Measurements from ENCODE around the gene GFY.

GFY gene

GRCh38 chr19:49425178-49425577 lies at the start of gene GFY:
Gene GFY, plus strand, starts transcription at chr19:49425388. Its CDS starts 1,043 bp downstream, at chr19:49426431.
- no peak for DNase-seq (ENCODE audit: low read depth in 2 of 2)

- no peak for DNase-seq (ENCODE audit: low read depth in 2 of 2)
Measured at GRCh38 chr19:49378512-49378911, 46.7 kb upstream of the GFY start.

- DNase-seq (ENCODE audit: low read depth in 2 of 2), result no peak
Measured at GRCh38 chr19:49380391-49380790, 44.8 kb upstream of the GFY start.

- DNase-seq (ENCODE audit: low read depth in 2 of 2), result no peak
Measured at GRCh38 chr19:49382639-49383038, 42.5 kb upstream of the GFY start.

- no peak for DNase-seq (ENCODE audit: low read depth in 2 of 2)
Measured at GRCh38 chr19:49383599-49383998, 41.6 kb upstream of the GFY start.

GRCh38 chr19:49387936-49388372 lies 37.2 kb upstream of the GFY start, which contains the start of gene KASH5:
Gene KASH5, plus strand, starts transcription at chr19:49388249. Its CDS starts 2,635 bp downstream, at chr19:49390884.
- peak; percentile 69 to 84 for DNase-seq (ENCODE audit: low read depth in 2 of 2)

- DNase-seq (ENCODE audit: low read depth in 2 of 2), result no peak
Measured at GRCh38 chr19:49389406-49389805, 35.8 kb upstream of the GFY start.

- no peak for DNase-seq (ENCODE audit: low read depth in 2 of 2)
Measured at GRCh38 chr19:49390131-49390928, 34.9 kb upstream of the GFY start.

- DNase-seq (ENCODE audit: low read depth in 2 of 2), result no peak
Measured at GRCh38 chr19:49390929-49391359, 34.2 kb upstream of the GFY start.

- DNase-seq (ENCODE audit: low read depth in 2 of 2), result peak; percentile 53 to 56
Measured at GRCh38 chr19:49391581-49392399, 33.4 kb upstream of the GFY start.

GRCh38 chr19:49393881-49394280 lies 31.3 kb upstream of the GFY start:
- no peak for DNase-seq (ENCODE audit: low read depth in 2 of 2)

GRCh38 chr19:49395581-49396407 lies 29.4 kb upstream of the GFY start:
- DNase-seq (ENCODE audit: low read depth in 2 of 2), result no peak

- DNase-seq (ENCODE audit: low read depth in 2 of 2), result no peak
Measured at GRCh38 chr19:49396738-49397505, 28.3 kb upstream of the GFY start.

- DNase-seq (ENCODE audit: low read depth in 2 of 2), result no peak
Measured at GRCh38 chr19:49398001-49398615, 27.1 kb upstream of the GFY start.

GRCh38 chr19:49398931-49399330 lies 26.3 kb upstream of the GFY start:
- DNase-seq (ENCODE audit: low read depth in 2 of 2), result no peak

GRCh38 chr19:49400029-49400428 lies 25.2 kb upstream of the GFY start:
- DNase-seq (ENCODE audit: low read depth in 2 of 2), result no peak

GRCh38 chr19:49403404-49404187 lies 21.6 kb upstream of the GFY start:
- no peak for DNase-seq (ENCODE audit: low read depth in 2 of 2)

GRCh38 chr19:49407079-49407478 lies 18.1 kb upstream of the GFY start:
- no peak for DNase-seq (ENCODE audit: low read depth in 2 of 2)

GRCh38 chr19:49407482-49408015 lies 17.6 kb upstream of the GFY start:
- no peak for DNase-seq (ENCODE audit: low read depth in 2 of 2)
